Neuronal stem cell (in vitro differentiated cells): Measurements from ENCODE around the gene ZRSR2.

Source experiments
- DNase-seq: peaks from one replicate; pipeline ENCODE4 v3.0.0-alpha.2; 2013; ENCODE audit warnings: low spot score
- H2AFZ ChIP-seq: one replicate; pipeline ENCODE4 v1.6.1; 2013; ENCODE audit warnings: mild to moderate bottlenecking, low read length, inconsistent platforms
- H2AK5ac ChIP-seq: 2 replicates; pipeline ENCODE4 v1.6.1; 2013; ENCODE audit warnings: low read depth, mild to moderate bottlenecking, inconsistent platforms, low read length, moderate library complexity, mixed read lengths
- H2BK120ac ChIP-seq: 2 replicates; pipeline ENCODE4 v1.6.1; 2013; ENCODE audit warnings: low read depth, mild to moderate bottlenecking, inconsistent platforms, low read length, moderate library complexity, mixed read lengths
- H2BK12ac ChIP-seq: one replicate; pipeline ENCODE4 v1.6.1; 2013; ENCODE audit warnings: low read length, inconsistent platforms
- H2BK15ac ChIP-seq: 2 replicates; pipeline ENCODE4 v1.6.1; 2013; ENCODE audit warnings: mild to moderate bottlenecking, low read length, inconsistent platforms, mixed read lengths
- H2BK5ac ChIP-seq: one replicate; pipeline ENCODE4 v1.6.1; 2013; ENCODE audit warnings: inconsistent platforms, mild to moderate bottlenecking, low read length, moderate library complexity
- H3K14ac ChIP-seq: one replicate; pipeline ENCODE4 v1.6.1; 2013; ENCODE audit warnings: low read length, inconsistent platforms
- H3K18ac ChIP-seq: 2 replicates; pipeline ENCODE4 v1.6.1; 2013; ENCODE audit warnings: low read length, inconsistent platforms
- H3K23ac ChIP-seq: 2 replicates; pipeline ENCODE4 v1.6.1; 2013; ENCODE audit warnings: low read depth, mild to moderate bottlenecking, mixed read lengths, low read length, inconsistent platforms; ENCODE audit not compliant: poor library complexity
- H3K27ac ChIP-seq: replicated peaks from 3 replicates; pipeline ENCODE4 v1.5.1; 2013; ENCODE audit warnings: low read length, inconsistent platforms
- H3K27me3 ChIP-seq, 3 experiments: 2 replicates each; pipeline ENCODE4 v1.6.1; 2013; ENCODE audit warnings: low read length in 3 of 3, mild to moderate bottlenecking in 2 of 3, inconsistent platforms in 1 of 3, low read depth in 1 of 3, mixed read lengths in 1 of 3, moderate library complexity in 1 of 3; ENCODE audit not compliant: control insufficient read depth in 3 of 3, insufficient read depth in 3 of 3
- H3K36me3 ChIP-seq, 2 donors: replicated peaks in 1 of 2; 2 replicates each; pipeline ENCODE4 v1.6.1; 2013; ENCODE audit warnings: low read length in 2 of 2; ENCODE audit not compliant: control insufficient read depth in 2 of 2, insufficient read depth in 2 of 2
- H3K4ac ChIP-seq: 2 replicates; pipeline ENCODE4 v1.6.1; 2013; ENCODE audit warnings: inconsistent platforms, mild to moderate bottlenecking, low read length, moderate library complexity
- H3K4me1 ChIP-seq, 2 donors: 1 replicate in 1 of 2; 2 replicates in 1 of 2; pipeline ENCODE4 v1.6.1; 2013; ENCODE audit warnings: low read length in 2 of 2, low read depth in 1 of 2; ENCODE audit not compliant: control insufficient read depth in 2 of 2, insufficient read depth in 1 of 2
- H3K4me2 ChIP-seq: one replicate; pipeline ENCODE4 v1.6.1; 2013; ENCODE audit warnings: mild to moderate bottlenecking, low read length, inconsistent platforms; ENCODE audit not compliant: insufficient read depth, poor library complexity, severe bottlenecking
- H3K4me3 ChIP-seq, 2 donors: 2 replicates each; pipeline ENCODE4 v1.5.1; 2013; ENCODE audit warnings: low read length in 2 of 2, mild to moderate bottlenecking in 2 of 2, inconsistent platforms in 1 of 2, moderate library complexity in 1 of 2
- H3K79me1 ChIP-seq: one replicate; pipeline ENCODE4 v1.6.1; 2013; ENCODE audit warnings: low read depth, mild to moderate bottlenecking, inconsistent platforms, low read length, moderate library complexity
- H3K9ac ChIP-seq: one replicate; pipeline ENCODE4 v1.6.1; 2013; ENCODE audit warnings: mild to moderate bottlenecking, low read depth, low read length, inconsistent platforms; ENCODE audit not compliant: poor library complexity
- H3K9me3 ChIP-seq, 2 donors: replicated peaks in 1 of 2; 2 replicates each; pipeline versions ENCODE3 to v1.6.1; 2013; ENCODE audit warnings: low read length in 2 of 2, mild to moderate bottlenecking in 2 of 2, inconsistent platforms in 1 of 2, low read depth in 1 of 2, mixed read lengths in 1 of 2, moderate library complexity in 1 of 2; ENCODE audit not compliant: control insufficient read depth in 2 of 2, insufficient read depth in 1 of 2
- H4K8ac ChIP-seq: one replicate; pipeline ENCODE4 v1.6.1; 2013; ENCODE audit warnings: low read depth, mild to moderate bottlenecking, inconsistent platforms, low read length, moderate library complexity
- H4K91ac ChIP-seq: one replicate; pipeline ENCODE4 v1.6.1; 2013; ENCODE audit warnings: low read length, low read depth, mild to moderate bottlenecking, inconsistent platforms; ENCODE audit not compliant: poor library complexity
- WGBS, 2 donors: extraction: QIAGEN DNeasy Blood & Tissue Kit; methylation state at CpG; one replicate each; pipeline ENCODE4 v1.1.7; 2013; ENCODE audit warnings: missing lambda C conversion rate in 2 of 2, mixed read lengths in 1 of 2; ENCODE audit not compliant: insufficient read length in 2 of 2, insufficient replicate concordance in 1 of 2; ENCODE audit errors: extremely low coverage in 2 of 2; 5-methylcytosine and 5-hydroxymethylcytosine counted together

ZRSR2 gene

DNA sequence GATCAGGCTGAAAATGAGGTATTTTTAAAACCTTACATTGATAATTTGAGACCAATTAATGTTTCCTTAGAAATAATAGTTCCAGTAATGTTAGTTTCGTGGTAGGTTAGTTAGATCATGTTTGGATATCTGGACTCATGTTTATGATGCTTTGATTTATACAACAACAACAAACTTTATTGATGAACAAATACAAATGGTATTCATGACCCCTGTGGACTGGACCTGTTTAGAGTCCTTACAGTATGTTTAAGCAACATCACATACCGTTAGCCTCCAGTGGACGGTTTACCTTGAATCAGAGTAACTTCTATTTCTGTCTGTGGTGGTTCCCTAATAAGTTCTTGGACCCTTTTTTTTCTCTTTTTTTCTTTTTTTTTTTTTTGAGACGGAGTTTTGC lies 18.0 kb downstream of the ZRSR2 start:
- Histone ChIP-seq H3K23ac (no peak overlapping the region), H3K9ac (no peak overlapping the region), H2BK15ac (no peak overlapping the region), H3K79me1 (no peaks in the 10 kb centered on the region), H2AK5ac (no peak overlapping the region), H2BK120ac (no peak overlapping the region), H2AFZ (no peak overlapping the region), H3K36me3 (peaks cover 0 to 79% of the 10 kb centered on the region in 2 donors), H3K4me2 (no peak overlapping the region), H3K4ac (no peak overlapping the region), H3K27ac (no peak overlapping the region), H4K91ac (no peak overlapping the region), H3K9me3 (no peaks in the 10 kb centered on the region), H3K18ac (no peak overlapping the region), H4K8ac (no peak overlapping the region), H2BK5ac (no peak overlapping the region), H3K14ac (no peak overlapping the region), H2BK12ac (no peak overlapping the region), H3K27me3 (no peaks in the 10 kb centered on the region), H3K4me1 (no peaks in the 10 kb centered on the region), H3K4me3 (no peak overlapping the region)
- WGBS, 2 donors: no CpG with 5 or more reads among the region's 4 CpGs
- DNase-seq: no peak

DNA sequence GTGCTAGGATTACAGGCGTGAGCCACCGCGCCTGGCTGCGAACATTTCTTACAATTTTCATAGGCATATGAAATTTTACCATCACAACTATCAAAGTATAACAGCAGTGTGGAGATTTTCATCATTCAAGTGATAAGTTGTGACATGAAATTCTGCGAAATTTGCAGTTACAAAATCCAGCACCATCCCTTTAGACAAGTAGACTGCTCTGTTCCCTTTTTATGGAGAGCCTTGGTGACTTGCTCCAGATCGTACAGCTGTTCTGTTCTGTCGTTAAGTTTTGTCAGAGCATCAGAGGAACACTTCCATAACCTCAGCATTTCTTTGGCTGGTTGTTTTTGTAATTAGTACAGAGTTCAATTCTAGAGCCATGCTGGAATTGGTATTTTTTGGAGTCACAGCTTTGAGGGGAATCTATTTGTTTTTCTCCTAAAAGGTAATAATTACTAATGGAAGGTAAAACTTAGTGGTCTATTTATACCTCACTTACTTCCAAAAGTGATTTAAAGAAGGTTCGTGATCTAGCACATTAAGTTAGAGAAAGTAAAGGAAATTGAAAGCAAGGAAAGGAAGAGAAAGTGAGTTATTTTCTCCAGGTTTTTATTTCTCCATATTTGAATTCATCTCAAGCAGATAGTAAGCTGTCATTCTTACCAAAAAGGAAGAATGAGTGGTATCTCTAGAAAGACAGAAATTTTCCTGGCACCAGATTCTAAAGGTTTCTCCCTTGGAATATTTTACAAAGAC lies 22.1 kb downstream of the ZRSR2 start:
- H3K14ac ChIP-seq: no peak overlapping the region
- no peak overlapping the region for H3K27ac ChIP-seq
- H4K91ac ChIP-seq: no peak overlapping the region
- H3K4me2 ChIP-seq: no peak overlapping the region
- no peaks in the 10 kb centered on the region for H3K79me1 ChIP-seq
- WGBS, 2 donors: no CpG with 5 or more reads among the region's 8 CpGs
- no peak overlapping the region for H3K4ac ChIP-seq
- no peak overlapping the region for H2BK15ac ChIP-seq
- DNase-seq: no peak
- H3K9me3 ChIP-seq: no peaks in the 10 kb centered on the region
- H2AFZ ChIP-seq: no peak overlapping the region
- no peak overlapping the region for H2BK120ac ChIP-seq
- H3K4me3 ChIP-seq: no peak overlapping the region
- H3K27me3 ChIP-seq: no peaks in the 10 kb centered on the region
- peaks cover 0 to 10% of the 10 kb centered on the region in 2 donors for H3K4me1 ChIP-seq
- H3K23ac ChIP-seq: no peak overlapping the region
- H2BK12ac ChIP-seq: no peak overlapping the region
- no peak overlapping the region for H3K9ac ChIP-seq
- peaks cover 2 to 83% of the 10 kb centered on the region in 2 donors for H3K36me3 ChIP-seq
- H3K18ac ChIP-seq: no peak overlapping the region
- H2AK5ac ChIP-seq: no peak overlapping the region
- no peak overlapping the region for H2BK5ac ChIP-seq
- H4K8ac ChIP-seq: no peak overlapping the region

DNA sequence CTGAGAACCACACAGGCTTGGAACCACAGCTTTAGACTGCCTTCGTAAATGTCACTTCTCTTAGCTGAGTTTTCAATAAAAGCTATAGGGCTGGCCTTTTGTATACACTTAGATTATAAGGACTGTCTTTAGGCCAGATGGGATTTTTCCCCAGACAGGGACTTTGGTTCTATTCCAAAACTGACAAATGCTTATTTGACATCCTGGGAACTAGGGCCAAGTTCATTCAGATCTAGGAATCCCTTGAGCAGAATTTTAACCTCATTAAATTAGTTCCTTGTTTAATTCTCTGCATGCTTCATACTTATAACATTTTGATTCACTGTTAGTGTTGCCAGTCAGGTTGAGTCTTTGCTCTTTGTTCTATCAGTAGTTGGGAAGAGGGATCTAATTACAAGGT lies 23.1 kb downstream of the ZRSR2 start:
- Histone ChIP-seq H4K91ac (no peak overlapping the region), H3K4me3 (no peak overlapping the region), H3K4ac (no peak overlapping the region), H2BK15ac (no peak overlapping the region), H2BK120ac (no peak overlapping the region), H3K4me2 (no peak overlapping the region), H3K79me1 (no peaks in the 10 kb centered on the region), H3K27ac (no peak overlapping the region), H2BK5ac (no peak overlapping the region), H3K9me3 (no peaks in the 10 kb centered on the region), H2AFZ (no peak overlapping the region), H3K18ac (no peak overlapping the region), H3K9ac (no peak overlapping the region), H2AK5ac (no peak overlapping the region), H3K14ac (no peak overlapping the region), H3K23ac (no peak overlapping the region), H3K36me3 (peaks cover 4 to 83% of the 10 kb centered on the region in 2 donors), H4K8ac (no peak overlapping the region), H3K27me3 (no peaks in the 10 kb centered on the region), H2BK12ac (no peak overlapping the region), H3K4me1 (peaks cover 0 to 10% of the 10 kb centered on the region in 2 donors)
- WGBS, 2 donors: no CpG with 5 or more reads among the region's 1 CpG
- no peak for DNase-seq

DNA sequence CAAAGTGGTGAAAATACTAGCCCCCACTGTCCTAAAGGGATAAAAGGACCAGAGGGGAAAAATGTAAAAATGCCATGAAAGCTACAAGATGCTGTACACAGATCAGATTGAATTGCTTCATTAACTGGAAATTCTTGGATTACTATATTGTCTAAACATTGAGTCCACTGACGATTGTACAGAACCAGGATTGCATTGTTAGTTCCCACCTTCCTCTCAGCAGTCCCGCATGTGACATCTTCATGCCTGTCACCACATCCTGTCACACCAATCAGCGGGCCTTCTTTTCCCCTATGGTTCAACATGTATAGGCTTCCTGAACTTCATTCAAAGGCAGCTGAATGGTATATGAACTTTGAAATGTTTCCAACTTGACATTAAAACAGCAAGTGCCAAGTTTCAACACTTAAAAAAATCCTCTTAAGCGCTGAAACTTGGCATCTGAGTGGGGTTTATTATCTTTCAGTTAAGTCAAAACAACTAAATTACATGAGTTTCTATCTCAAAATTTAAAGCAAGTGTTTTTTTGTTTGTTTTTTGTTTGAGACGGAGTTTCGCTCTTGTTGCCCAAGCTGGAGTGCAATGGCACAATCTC lies 24.6 kb downstream of the ZRSR2 start:
- H2BK5ac ChIP-seq: no peak overlapping the region
- H2AK5ac ChIP-seq: no peak overlapping the region
- no peaks in the 10 kb centered on the region for H3K9me3 ChIP-seq
- H3K27ac ChIP-seq: no peak overlapping the region
- H2BK12ac ChIP-seq: no peak overlapping the region
- H3K18ac ChIP-seq: no peak overlapping the region
- H2BK120ac ChIP-seq: no peak overlapping the region
- H3K79me1 ChIP-seq: no peaks in the 10 kb centered on the region
- no peak overlapping the region for H3K23ac ChIP-seq
- H3K4ac ChIP-seq: no peak overlapping the region
- H3K4me1 ChIP-seq: peaks cover 0 to 10% of the 10 kb centered on the region in 2 donors
- H2AFZ ChIP-seq: no peak overlapping the region
- no peak for DNase-seq
- H3K4me2 ChIP-seq: no peak overlapping the region
- H4K91ac ChIP-seq: no peak overlapping the region
- H3K14ac ChIP-seq: no peak overlapping the region
- H3K4me3 ChIP-seq: no peak overlapping the region
- no peak overlapping the region for H2BK15ac ChIP-seq
- WGBS, 2 donors: no CpG with 5 or more reads among the region's 6 CpGs
- H4K8ac ChIP-seq: no peak overlapping the region
- H3K9ac ChIP-seq: no peak overlapping the region
- H3K36me3 ChIP-seq: peaks cover 4 to 86% of the 10 kb centered on the region in 2 donors
- H3K27me3 ChIP-seq: no peaks in the 10 kb centered on the region
